ENCODE measurements around the gene INTS4. TPM values are rescaled to one million over a fixed set of nuclear protein-coding genes. Genes with fewer than 3 reads are reported as not detected.
"Not testable (repeated sequence)": the region's sequence is repeated elsewhere in the genome, so short reads cannot be mapped to it uniquely, and the experiment has no call there.

Gene INTS4
- total and polyA plus RNA-seq, 2 of the 8 experiments (the other 6 are each of a cell fraction or from before 2014, with no cell fraction given), result 27.0 to 31.3 TPM

GRCh38 chr11:77890100-77890614 lies 104.3 kb downstream of the INTS4 start:
- H2BK15ac ChIP-seq (ENCODE audit: low read length); H3K79me1 ChIP-seq (ENCODE audit: low read depth, low read length); H3K14ac ChIP-seq (ENCODE audit: insufficient read length); H4K5ac ChIP-seq (ENCODE audit: insufficient read length, low read depth, low read length); H3K79me2 ChIP-seq (ENCODE audit: control insufficient read depth in 1 of 2, insufficient read depth in 2 of 2, low read length in 2 of 2); H3K9ac ChIP-seq (replicated peaks in 1 of 4; ENCODE audit: extremely low read depth in 1 of 4, low read depth in 3 of 4, low read length in 3 of 4); H3K4me2 ChIP-seq (ENCODE audit: insufficient read depth in 1 of 2, low read depth in 2 of 2, low read length in 2 of 2); FAIRE-seq; H3K36me3 ChIP-seq (ENCODE audit: control insufficient read depth in 2 of 4, insufficient read depth in 4 of 4, low read length in 3 of 4); H3K23me2 ChIP-seq (ENCODE audit: low read depth, low read length); H3K18ac ChIP-seq (ENCODE audit: extremely low read depth, low read length); H4K91ac ChIP-seq (replicated peaks; ENCODE audit: insufficient read length, low read length); H2AK5ac ChIP-seq (ENCODE audit: low read depth, low read length); H3K4ac ChIP-seq (replicated peaks; ENCODE audit: insufficient read length, low read depth, low read length); H2BK12ac ChIP-seq (ENCODE audit: low read depth, low read length); POLR2A ChIA-PET (ENCODE audit: partially characterized antibody); DNase-seq (ENCODE audit: low read depth in 1 of 2, low spot score in 2 of 2); H2AFZ ChIP-seq (ENCODE audit: low read length); H3K56ac ChIP-seq (replicated peaks; ENCODE audit: insufficient read length, low read depth, low read length); H3K4me3 ChIP-seq (ENCODE audit: extremely low read depth in 1 of 4, insufficient read depth in 2 of 4, low read depth in 3 of 4, low read length in 4 of 4); H4K20me1 ChIP-seq (replicated peaks in 1 of 2; ENCODE audit: control insufficient read depth in 1 of 2, insufficient read depth in 2 of 2, low read length in 2 of 2); H2BK120ac ChIP-seq (replicated peaks; ENCODE audit: low read depth, low read length); H3K27ac ChIP-seq (ENCODE audit: low read depth, low read length); H3K4me1 ChIP-seq (replicated peaks in 1 of 4; ENCODE audit: control insufficient read depth in 3 of 4, insufficient read depth in 4 of 4, low read length in 3 of 4); H4K8ac ChIP-seq (ENCODE audit: extremely low read depth, insufficient read depth, low read length); H2BK5ac ChIP-seq (ENCODE audit: low read depth, low read length); H3K23ac ChIP-seq (ENCODE audit: insufficient read length); H3K27me3 ChIP-seq (replicated peaks in 1 of 4; ENCODE audit: control insufficient read depth in 3 of 4, extremely low read depth in 1 of 4, insufficient read depth in 3 of 4, low read length in 3 of 4); H3K9me3 ChIP-seq (ENCODE audit: insufficient read depth in 2 of 2, low read depth in 1 of 2, low read length in 1 of 2); H2BK20ac ChIP-seq (ENCODE audit: low read length); CTCF ChIA-PET (ENCODE audit: partially characterized antibody): not testable (repeated sequence)

GRCh38 chr11:77889045-77889444 lies 105.4 kb downstream of the INTS4 start:
- H4K91ac ChIP-seq (replicated peaks; ENCODE audit: insufficient read length, low read length); POLR2A ChIA-PET (ENCODE audit: partially characterized antibody); H3K27ac ChIP-seq (ENCODE audit: low read depth, low read length); H2BK120ac ChIP-seq (replicated peaks; ENCODE audit: low read depth, low read length); H3K4me1 ChIP-seq (replicated peaks in 1 of 4; ENCODE audit: control insufficient read depth in 3 of 4, insufficient read depth in 4 of 4, low read length in 3 of 4); H3K56ac ChIP-seq (replicated peaks; ENCODE audit: insufficient read length, low read depth, low read length); H3K36me3 ChIP-seq (ENCODE audit: control insufficient read depth in 2 of 4, insufficient read depth in 4 of 4, low read length in 3 of 4); H3K4me3 ChIP-seq (ENCODE audit: extremely low read depth in 1 of 4, insufficient read depth in 2 of 4, low read depth in 3 of 4, low read length in 4 of 4); H4K5ac ChIP-seq (ENCODE audit: insufficient read length, low read depth, low read length); H3K23me2 ChIP-seq (ENCODE audit: low read depth, low read length); H4K20me1 ChIP-seq (replicated peaks in 1 of 2; ENCODE audit: control insufficient read depth in 1 of 2, insufficient read depth in 2 of 2, low read length in 2 of 2); FAIRE-seq; H3K14ac ChIP-seq (ENCODE audit: insufficient read length); H2BK12ac ChIP-seq (ENCODE audit: low read depth, low read length); H4K8ac ChIP-seq (ENCODE audit: extremely low read depth, insufficient read depth, low read length); H2AFZ ChIP-seq (ENCODE audit: low read length); H3K27me3 ChIP-seq (replicated peaks in 1 of 4; ENCODE audit: control insufficient read depth in 3 of 4, extremely low read depth in 1 of 4, insufficient read depth in 3 of 4, low read length in 3 of 4); H3K9ac ChIP-seq (replicated peaks in 1 of 4; ENCODE audit: extremely low read depth in 1 of 4, low read depth in 3 of 4, low read length in 3 of 4); H2BK15ac ChIP-seq (ENCODE audit: low read length); H3K4me2 ChIP-seq (ENCODE audit: insufficient read depth in 1 of 2, low read depth in 2 of 2, low read length in 2 of 2); CTCF ChIA-PET (ENCODE audit: partially characterized antibody); H2BK20ac ChIP-seq (ENCODE audit: low read length); H3K23ac ChIP-seq (ENCODE audit: insufficient read length); H2AK5ac ChIP-seq (ENCODE audit: low read depth, low read length); DNase-seq (ENCODE audit: low read depth in 1 of 2, low spot score in 2 of 2); H3K4ac ChIP-seq (replicated peaks; ENCODE audit: insufficient read length, low read depth, low read length); H2BK5ac ChIP-seq (ENCODE audit: low read depth, low read length); H3K18ac ChIP-seq (ENCODE audit: extremely low read depth, low read length); H3K9me3 ChIP-seq (ENCODE audit: insufficient read depth in 2 of 2, low read depth in 1 of 2, low read length in 1 of 2); H3K79me1 ChIP-seq (ENCODE audit: low read depth, low read length); H3K79me2 ChIP-seq (ENCODE audit: control insufficient read depth in 1 of 2, insufficient read depth in 2 of 2, low read length in 2 of 2): not testable (repeated sequence)
- WGBS, 2 experiments (ENCODE audit: extremely low coverage in 1 of 2, insufficient coverage in 1 of 2, insufficient read length in 1 of 2, insufficient replicate concordance in 2 of 2, low coverage in 1 of 2, low lambda C conversion rate in 2 of 2, missing lambda C conversion rate in 1 of 2), result 77% methylated on average over 4 of the region's 5 CpGs; no CpG with 5 or more reads in 1 of the 2 experiments
